Esophagus muscularis mucosa (tissue), 4 donors: Measurements from ENCODE around the gene SASH1. TPM values are rescaled to one million over a fixed set of nuclear protein-coding genes. Genes with fewer than 3 reads are reported as not detected.
A peak's percentile ranks its signal among the peaks of the same experiment; 100 is the strongest.

Source experiments
- DNase-seq: peaks from one replicate; pipeline ENCODE4 v3.0.0-alpha.2; 2017; ENCODE audit errors: extremely low spot score
- H3K27ac ChIP-seq, 4 donors: fragments of 200-600 bp; sonication (generic); replicated peaks in 1 of 4; 1 replicate in 3 of 4; 2 replicates in 1 of 4; pipeline ENCODE4 v1.5.1; 2016 to 2019; ENCODE audit warnings: mild to moderate bottlenecking in 1 of 4
- H3K27me3 ChIP-seq, 4 donors: fragments of 200-600 bp; sonication (generic); one replicate each; pipeline versions ENCODE4 v1.5.1 to v1.6.0; 2016 to 2019
- H3K36me3 ChIP-seq, 4 donors: fragments of 200-600 bp; sonication (generic); one replicate each; pipeline ENCODE4 v1.5.1; 2016 to 2019
- H3K4me1 ChIP-seq, 4 donors: fragments of 200-600 bp; sonication (generic); one replicate each; pipeline ENCODE4 v1.5.1; 2016 to 2019
- H3K4me3 ChIP-seq, 4 donors: fragments of 200-600 bp; sonication (generic); 1 replicate in 2 of 4; 2 replicates in 2 of 4; pipeline ENCODE4 v1.5.1; 2016 to 2019; ENCODE audit warnings: mild to moderate bottlenecking in 4 of 4, moderate library complexity in 1 of 4
- H3K9me3 ChIP-seq, 4 donors: fragments of 200-600 bp; sonication (generic); 1 replicate in 3 of 4; 2 replicates in 1 of 4; pipeline ENCODE4 v1.5.1; 2016 to 2019
- CTCF ChIP-seq, 3 experiments: fragments of 200-600 bp in 2 of 3; fragments of 450-650 bp in 1 of 3; sonication (generic) in 2 of 3; IDR thresholded peaks; one replicate each; pipeline ENCODE4 v1.5.1; 2017 to 2019; ENCODE audit warnings: antibody characterized with exemption in 3 of 3, mild to moderate bottlenecking in 2 of 3, moderate library complexity in 1 of 3
- EP300 ChIP-seq: sonication (generic); formaldehyde crosslinking; IDR thresholded peaks from one replicate; pipeline ENCODE4 v1.6.1; 2017; ENCODE audit warnings: antibody characterized with exemption
- POLR2A ChIP-seq: fragments of 450-650 bp; IDR thresholded peaks from one replicate; pipeline ENCODE4 v1.6.1; 2017; ENCODE audit warnings: antibody characterized with exemption, moderate library complexity, mild to moderate bottlenecking, low read depth
- POLR2AphosphoS5 ChIP-seq, 2 donors: sonication (generic); formaldehyde crosslinking; IDR thresholded peaks; one replicate each; pipeline ENCODE4 v1.6.1; 2017; ENCODE audit warnings: antibody characterized with exemption in 2 of 2
- WGBS: methylation state at CpG from one replicate; pipeline ENCODE4 v1.1.5; 2018; 5-methylcytosine and 5-hydroxymethylcytosine counted together
- intact Hi-C: fragments of 100-400 bp; cut with DNase I; formaldehyde crosslinking; loops from one replicate; pipeline ENCODE4 v1.15.1; 2023
- total RNA-seq, 4 donors: library from RNA; depleted of rRNA; stranded (reverse); fragments of >200 nt; gene quantifications; one replicate each; pipeline versions ENCODE4 v1.1.0 to v1.2.1, GENCODE V29; 2016

Gene SASH1
- total RNA-seq, 4 donors from 2014 or later = 56.5 to 86.6 (median 70.3) TPM

- H3K4me3 ChIP-seq = no peak overlapping the region
- peak; percentile 47 for DNase-seq
- WGBS = 96% methylated on average over 12 of the region's 14 CpGs
- H3K27me3 ChIP-seq = no peaks in the 10 kb centered on the region
- no peak for TF ChIP-seq POLR2AphosphoS5 (IDR thresholded peaks at IDR 0.05)
- TF ChIP-seq EP300 = no peak
- no peak for TF ChIP-seq CTCF (IDR thresholded peaks at IDR 0.05)
- no peak for TF ChIP-seq POLR2A
- H3K9me3 ChIP-seq = no peaks in the 10 kb centered on the region
- intact Hi-C loops = no loop called here
- peaks cover 0 to 7% (median 5%) of the 10 kb centered on the region in 4 donors for H3K4me1 ChIP-seq
- peaks cover 47 to 98% (median 77%) of the 10 kb centered on the region in 4 donors for H3K36me3 ChIP-seq
- H3K27ac ChIP-seq = no peak overlapping the region
Measured at GRCh38 chr6:148545901-148546300, 203.3 kb downstream of the SASH1 start.

- no peaks in the 10 kb centered on the region for H3K27me3 ChIP-seq
- intact Hi-C loops = no loop called here
- H3K36me3 ChIP-seq = peaks cover 39 to 86% (median 66%) of the 10 kb centered on the region in 4 donors
- TF ChIP-seq POLR2AphosphoS5 (IDR thresholded peaks at IDR 0.05) = no peak
- TF ChIP-seq EP300 = no peak
- TF ChIP-seq POLR2A = no peak
- TF ChIP-seq CTCF (IDR thresholded peaks at IDR 0.05) = no peak
- H3K4me3 ChIP-seq = no peak overlapping the region
- 93% methylated on average over 7 of the region's 7 CpGs for WGBS
- no peaks in the 10 kb centered on the region for H3K9me3 ChIP-seq
- no peak for DNase-seq
- H3K27ac ChIP-seq = no peak overlapping the region
- H3K4me1 ChIP-seq = peaks cover 0 to 12% (median 5%) of the 10 kb centered on the region in 4 donors
Measured at GRCh38 chr6:148547110-148547509, 204.5 kb downstream of the SASH1 start.

GRCh38 chr6:148548065-148548748, 205.6 kb downstream of the SASH1 start:
- 69% methylated on average over 20 of the region's 22 CpGs for WGBS
- peaks cover 0 to 12% (median 5%) of the 10 kb centered on the region in 4 donors for H3K4me1 ChIP-seq
- no peak overlapping the region for H3K4me3 ChIP-seq
- TF ChIP-seq POLR2AphosphoS5 (IDR thresholded peaks at IDR 0.05) (no peak), CTCF (IDR thresholded peaks at IDR 0.05) (no peak), POLR2A (no peak), EP300 (no peak)
- no peaks in the 10 kb centered on the region for H3K9me3 ChIP-seq
- intact Hi-C loops = no loop called here
- peaks cover 39 to 75% (median 59%) of the 10 kb centered on the region in 4 donors for H3K36me3 ChIP-seq
- H3K27me3 ChIP-seq = no peaks in the 10 kb centered on the region
- DNase-seq = no peak
- peak overlapping the region in 1 of 4 donors; percentile 4 for H3K27ac ChIP-seq

- TF ChIP-seq POLR2AphosphoS5 (IDR thresholded peaks at IDR 0.05) (no peak), POLR2A (no peak), EP300 (no peak), CTCF (IDR thresholded peaks at IDR 0.05) (no peak)
- intact Hi-C loops = no loop called here
Measured at GRCh38 chr6:148548749-148549140, 206.1 kb downstream of the SASH1 start.

GRCh38 chr6:148550569-148550968, 207.9 kb downstream of the SASH1 start:
- Histone ChIP-seq H3K4me1 (peaks cover 0 to 12% (median 5%) of the 10 kb centered on the region in 4 donors), H3K27ac (no peak overlapping the region), H3K9me3 (no peaks in the 10 kb centered on the region), H3K27me3 (no peaks in the 10 kb centered on the region), H3K36me3 (peaks cover 30 to 52% (median 36%) of the 10 kb centered on the region in 4 donors), H3K4me3 (no peak overlapping the region)
- DNase-seq = no peak
- 77% methylated on average over 7 of the region's 7 CpGs for WGBS
- intact Hi-C loops = no loop called here
- no peak for TF ChIP-seq EP300
- no peak for TF ChIP-seq CTCF (IDR thresholded peaks at IDR 0.05)

More at GRCh38 chr6:148548749-148549140, 206.1 kb downstream of the SASH1 start:
- 87% methylated on average over 4 of the region's 4 CpGs for WGBS
- Histone ChIP-seq H3K27me3 (no peaks in the 10 kb centered on the region), H3K4me1 (peaks cover 0 to 12% (median 5%) of the 10 kb centered on the region in 4 donors), H3K27ac (peak overlapping the region in 1 of 4 donors; percentile 4), H3K9me3 (no peaks in the 10 kb centered on the region), H3K4me3 (no peak overlapping the region), H3K36me3 (peaks cover 39 to 70% (median 54%) of the 10 kb centered on the region in 4 donors)
- no peak for DNase-seq
